ENCODE results near the gene RNF135. TPM values are rescaled to one million over a fixed set of nuclear protein-coding genes. Genes with fewer than 3 reads are reported as not detected.
"Not testable (repeated sequence)": the region's sequence is repeated elsewhere in the genome, so short reads cannot be mapped to it uniquely, and the experiment has no call there.

The RNF135 gene
- total RNA-seq, 1 donor from 2014 or later, result 1.2 TPM

DNA sequence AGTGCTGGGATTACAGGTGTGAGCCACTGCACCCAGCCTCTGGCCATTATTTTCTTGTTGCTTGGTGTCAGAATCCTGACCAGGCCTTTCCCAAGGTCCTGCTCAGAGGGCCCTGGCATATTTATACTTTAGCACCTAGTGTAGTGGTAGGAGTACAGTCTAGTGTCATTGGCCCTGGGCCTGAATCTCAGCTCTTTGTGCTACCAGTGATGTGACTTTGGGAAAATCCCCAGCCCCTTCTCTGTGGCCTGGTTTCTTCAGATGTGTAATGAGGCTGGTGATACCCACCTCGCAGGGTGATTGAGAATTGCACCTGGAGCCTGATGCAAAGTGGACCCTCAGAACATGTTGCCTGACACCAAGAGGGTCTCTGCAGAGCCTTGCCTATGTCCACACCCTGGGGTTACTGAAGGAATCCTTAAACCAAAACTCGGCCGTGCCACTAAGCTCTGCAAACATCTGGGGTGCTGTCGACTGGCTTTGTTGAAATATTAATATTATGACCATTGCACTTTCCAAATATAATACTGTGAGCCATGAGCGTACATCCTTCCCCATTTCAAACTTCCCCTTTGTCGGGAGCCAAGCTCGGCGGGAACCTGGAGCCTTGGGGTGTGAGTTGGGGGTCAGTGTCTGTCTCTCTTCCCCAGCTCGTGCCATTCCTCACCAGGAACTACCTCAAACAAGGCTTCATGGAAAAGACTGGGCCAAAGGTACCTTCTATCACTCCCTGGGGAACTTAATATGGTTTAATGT is 18.0 kb upstream of the RNF135 start:
- DNase-seq (ENCODE audit: low spot score in 2 of 2) (no peak), FAIRE-seq (no peak)

DNA sequence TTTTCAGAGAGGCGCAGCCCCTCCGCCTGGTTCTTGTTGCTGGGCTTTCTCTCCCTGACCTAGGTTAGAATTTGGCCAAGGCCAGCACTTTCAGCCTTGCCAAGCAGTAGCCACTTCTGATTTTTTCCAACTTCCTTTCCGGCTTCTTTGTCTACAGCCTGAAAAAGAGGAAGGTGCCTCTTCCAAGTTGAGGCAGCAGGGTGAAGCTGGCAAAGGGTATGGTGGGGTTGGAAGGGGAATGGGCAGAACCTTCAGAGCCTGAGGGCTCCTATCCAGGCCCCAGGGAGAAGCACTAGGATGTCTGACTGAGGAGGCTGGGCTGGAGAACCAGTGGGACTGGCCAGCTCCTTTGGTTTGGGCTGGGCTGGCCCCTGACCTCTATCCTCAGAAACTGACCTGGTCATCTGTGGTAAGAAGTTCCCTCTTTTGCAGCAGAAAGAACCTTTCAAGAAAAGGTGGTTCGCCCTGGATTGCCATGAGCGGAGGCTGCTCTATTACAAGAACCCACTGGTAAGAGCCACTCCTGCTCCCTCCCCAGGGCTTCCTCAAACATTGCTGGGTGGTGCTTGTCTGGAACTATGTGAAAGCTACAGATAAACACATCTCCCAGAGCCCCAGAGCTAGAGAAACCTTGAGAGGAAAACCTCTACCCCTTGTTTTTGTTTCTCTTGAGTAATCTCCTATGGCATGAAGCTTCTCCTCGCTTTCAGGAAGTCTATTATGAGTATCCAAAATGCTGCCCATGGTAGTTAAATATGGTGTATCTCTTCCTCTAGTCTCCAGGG is 16.6 kb upstream of the RNF135 start:
- FAIRE-seq (no peak), DNase-seq (ENCODE audit: low spot score in 2 of 2) (no peak)

DNA sequence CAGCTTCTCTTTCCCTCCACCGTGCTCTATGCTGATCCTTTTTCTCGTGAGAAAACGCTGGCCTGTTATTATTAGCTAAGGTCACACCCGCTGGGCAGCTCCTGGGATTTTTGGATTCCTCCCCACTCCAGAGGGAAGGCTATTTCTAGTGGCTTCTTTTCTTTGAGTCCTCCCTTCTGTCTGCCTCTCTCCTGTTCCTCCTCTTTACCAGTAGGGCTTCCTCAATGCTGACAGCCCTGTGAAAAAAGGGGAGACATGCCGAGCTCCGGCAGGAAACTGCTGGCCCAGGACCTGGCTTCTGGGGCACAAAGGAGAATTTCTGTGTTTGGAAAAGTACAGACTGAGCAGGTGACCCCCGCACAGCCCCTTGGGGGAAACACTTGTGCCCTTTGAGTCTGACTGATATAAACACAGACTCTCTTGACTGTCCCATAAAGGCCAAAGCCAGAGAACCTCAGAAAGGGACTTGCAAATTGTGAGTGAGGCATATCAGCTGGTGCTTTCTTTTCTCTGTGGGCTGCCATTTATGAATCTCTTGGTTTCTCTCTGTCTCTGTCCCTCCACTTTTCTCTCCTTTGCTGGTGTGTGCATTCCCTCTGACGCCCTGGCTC is 14.0 kb upstream of the RNF135 start:
- DNase-seq (ENCODE audit: low spot score in 2 of 2) (no peak), FAIRE-seq (no peak)

DNA sequence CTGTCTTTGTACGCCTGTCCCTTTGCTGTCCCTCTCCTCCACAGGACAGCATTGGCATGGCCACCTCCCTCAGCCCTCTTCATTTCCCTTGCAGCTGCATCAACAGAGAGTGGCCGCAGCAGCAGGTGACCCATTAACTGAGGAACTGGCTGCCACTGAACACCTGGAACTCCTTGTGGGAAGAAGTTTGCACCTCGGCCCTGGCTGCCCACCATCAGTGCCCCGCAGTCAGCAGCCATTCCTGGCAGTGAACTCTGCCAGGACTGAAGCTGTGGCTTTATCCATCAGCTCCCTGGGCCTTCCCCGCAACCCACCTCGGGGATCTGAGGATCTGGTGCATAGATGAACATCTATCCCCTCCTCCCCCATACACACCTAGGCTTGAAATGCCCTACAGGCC is 13.1 kb upstream of the RNF135 start:
- no peak for FAIRE-seq

DNA sequence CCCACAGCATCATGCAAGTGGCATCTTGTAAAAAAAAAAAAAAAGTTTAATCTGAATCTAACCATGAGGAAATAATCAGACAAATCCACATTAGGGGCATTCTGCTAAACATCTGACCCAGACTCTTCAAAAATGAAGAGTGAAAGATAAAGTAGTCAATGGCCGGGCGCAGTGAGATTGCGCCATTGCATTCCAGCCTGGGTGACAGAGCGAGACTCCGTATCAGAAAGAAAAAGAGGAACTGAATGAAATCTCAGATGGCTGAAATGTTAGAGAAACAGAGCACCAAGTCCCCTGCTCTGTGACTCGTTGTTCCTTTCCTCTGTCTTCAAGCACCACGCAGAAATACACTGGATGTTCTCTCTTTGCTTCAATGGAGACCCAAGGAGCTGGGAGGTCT is 12.7 kb upstream of the RNF135 start:
- FAIRE-seq, result no peak
- no peak for DNase-seq (ENCODE audit: low spot score in 2 of 2)

More for the DNA sequence above, 13.1 kb upstream of the RNF135 start:
- no peak for DNase-seq (ENCODE audit: low spot score in 2 of 2)

DNA sequence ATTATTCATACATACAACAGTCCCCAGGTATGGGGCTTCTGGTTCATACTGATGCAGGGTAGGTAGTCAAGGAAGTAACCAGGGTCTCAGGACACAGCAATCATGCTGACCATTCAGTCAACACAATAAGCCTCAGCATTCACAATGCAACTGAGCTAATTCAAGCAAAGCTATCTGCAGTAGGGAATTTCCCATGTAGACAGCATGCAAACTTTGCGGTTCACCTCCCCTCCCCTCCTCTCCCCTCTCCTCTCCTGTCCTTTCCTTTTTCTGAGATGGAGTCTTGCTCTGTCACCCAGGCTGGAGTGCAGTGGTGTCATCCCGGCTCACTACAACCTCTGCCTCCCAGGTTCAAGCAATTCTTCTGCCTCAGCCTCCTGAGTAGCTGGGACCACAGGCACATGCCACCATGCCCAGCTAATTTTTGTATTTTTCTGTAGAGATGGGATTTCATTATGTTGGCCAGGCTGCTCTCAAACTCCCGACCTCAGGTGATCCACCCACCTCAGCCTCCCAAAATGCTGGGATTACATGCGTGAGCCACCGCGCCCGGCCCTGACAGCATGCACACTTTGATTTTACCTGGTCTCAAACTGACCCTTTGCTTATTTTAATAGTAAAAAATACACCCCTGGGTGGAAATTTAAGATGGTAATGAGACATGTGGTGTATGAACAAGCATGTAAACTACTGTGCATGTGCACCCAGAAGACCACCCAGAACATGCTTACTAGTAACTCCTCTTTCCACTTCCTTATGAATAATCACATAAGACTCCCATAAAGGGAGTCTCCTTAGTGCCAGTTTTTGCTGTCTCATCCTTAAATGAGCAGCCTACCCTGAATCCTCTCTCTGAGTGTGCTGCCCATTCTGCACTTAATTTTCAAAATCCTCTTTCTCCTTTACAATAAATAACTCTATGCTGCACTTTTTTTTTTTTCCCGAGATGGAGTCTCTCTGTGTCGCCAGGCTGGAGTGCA is 9.3 kb upstream of the RNF135 start:
- no peak for DNase-seq (ENCODE audit: low spot score in 2 of 2)
- no peak for FAIRE-seq

DNA sequence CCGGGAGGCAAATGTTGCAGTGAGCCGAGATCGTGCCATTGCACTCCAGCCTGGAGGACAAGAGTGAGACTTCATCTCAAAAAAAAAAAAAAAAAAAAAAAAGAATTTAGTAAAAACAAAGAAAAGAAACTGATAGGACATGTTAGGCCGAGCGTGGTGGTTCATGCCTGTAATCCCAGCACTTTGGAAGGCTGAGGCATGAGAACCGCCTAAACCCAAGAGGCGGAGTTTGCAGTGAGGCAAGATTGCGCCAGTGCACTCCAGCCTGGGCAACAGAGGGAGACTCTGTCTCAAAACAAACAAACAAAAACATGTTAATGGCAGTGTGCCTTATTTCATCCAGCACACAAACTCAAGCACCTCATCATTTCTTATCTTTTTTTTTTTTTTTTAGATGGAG is 6.5 kb upstream of the RNF135 start:
- not testable (repeated sequence) for FAIRE-seq; DNase-seq (ENCODE audit: low spot score in 2 of 2)

DNA sequence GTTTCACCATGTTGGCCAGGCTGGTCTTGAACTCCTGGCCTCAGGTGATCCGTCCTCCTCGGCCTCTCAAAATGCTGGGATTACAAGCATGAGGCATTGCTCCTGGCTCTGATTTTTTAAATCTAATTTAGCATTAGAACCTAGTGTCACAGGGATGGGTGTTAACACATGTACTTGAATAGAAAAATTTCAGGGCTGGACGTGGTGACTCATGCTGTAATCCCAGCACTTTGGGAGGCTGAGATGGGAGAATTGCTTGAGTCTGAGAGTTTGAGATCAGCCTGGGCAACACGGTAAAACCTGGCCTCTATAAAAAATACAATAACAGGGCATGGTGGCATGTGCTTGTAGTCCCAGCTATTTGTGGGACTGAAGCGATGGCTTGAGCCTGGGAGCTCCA is 6.0 kb upstream of the RNF135 start:
- FAIRE-seq, result no peak
- DNase-seq (ENCODE audit: low spot score in 2 of 2), result no peak

DNA sequence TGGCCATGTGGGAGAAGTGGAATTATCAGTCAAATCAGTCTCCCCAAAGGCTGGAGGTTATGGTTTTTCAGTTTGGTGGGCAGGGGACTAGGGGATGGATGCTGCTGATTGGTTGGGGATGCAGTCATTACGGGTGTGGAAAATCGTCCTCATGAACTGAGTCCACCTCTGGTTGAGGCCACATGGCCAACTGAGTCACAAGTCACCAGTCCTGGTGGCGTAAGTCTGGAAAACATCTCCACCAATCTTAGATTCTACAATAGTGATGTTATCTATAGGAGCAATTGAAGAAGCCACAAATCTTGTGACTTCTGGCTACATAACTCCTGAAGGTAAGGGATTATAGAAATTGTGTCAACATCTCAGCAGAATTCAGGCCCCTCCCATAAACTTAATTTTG is 5.2 kb upstream of the RNF135 start:
- FAIRE-seq, result no peak
- DNase-seq (ENCODE audit: low spot score in 2 of 2), result no peak

DNA sequence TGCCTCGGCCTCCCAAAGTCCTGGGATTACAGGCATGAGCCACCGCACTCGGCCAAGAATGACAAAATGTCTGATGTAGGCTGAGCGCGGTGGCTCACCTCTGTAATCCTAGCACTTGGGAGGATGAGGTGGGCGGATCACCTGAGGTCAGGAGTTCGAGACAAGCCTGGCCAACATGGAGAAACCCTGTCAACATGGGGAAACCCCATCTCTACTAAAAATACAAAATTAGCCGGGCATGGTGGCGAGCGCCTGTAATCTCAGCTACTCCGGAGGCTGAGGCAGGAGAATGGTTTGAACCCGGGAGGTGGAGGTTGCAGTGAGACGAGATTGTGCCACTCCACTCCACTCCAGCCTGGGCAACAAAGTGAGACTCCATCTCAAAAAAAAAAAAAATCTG is 2.9 kb upstream of the RNF135 start:
- not testable (repeated sequence) for FAIRE-seq; DNase-seq (ENCODE audit: low spot score in 2 of 2)

DNA sequence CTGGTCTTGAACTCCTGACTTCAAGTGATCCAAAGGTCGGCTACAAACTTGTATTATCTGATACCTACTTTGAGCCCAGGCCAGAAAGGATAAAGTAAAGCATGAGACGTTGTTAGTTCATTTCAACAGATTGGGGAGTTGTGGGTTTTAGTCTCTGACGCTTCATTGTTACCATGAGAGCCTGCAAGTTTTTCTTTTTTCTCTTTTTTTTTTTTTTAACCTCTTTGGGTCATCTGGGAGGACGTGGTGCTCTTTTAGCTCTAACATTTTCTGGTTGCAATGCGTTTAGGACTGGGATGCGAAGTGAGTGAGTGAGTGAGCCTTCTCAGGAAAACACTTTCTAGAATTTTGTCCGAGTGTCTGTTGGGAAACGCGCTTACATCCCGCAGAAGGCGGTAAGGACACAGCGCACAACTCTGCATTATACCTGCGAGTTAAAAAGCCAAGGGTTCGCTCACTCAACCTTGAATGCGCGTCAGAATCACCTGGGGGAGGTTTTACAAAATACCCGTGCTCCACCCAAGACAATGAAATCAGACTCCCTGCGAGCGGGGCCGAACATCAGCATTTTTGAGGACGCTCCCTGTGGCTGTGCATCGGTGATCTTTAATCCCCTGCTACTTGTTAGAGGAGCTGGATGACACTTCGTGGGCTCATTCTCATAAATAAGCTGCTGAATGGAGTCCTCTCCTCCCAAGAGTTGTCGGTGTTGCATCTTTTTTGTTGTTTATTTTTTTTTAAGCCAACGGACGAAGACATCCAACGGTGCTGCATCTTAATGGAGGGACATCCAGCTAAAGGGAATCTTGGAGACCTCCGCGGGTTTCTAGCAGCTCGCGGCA is 629 bp upstream of the RNF135 start:
- FAIRE-seq (no peak), DNase-seq (ENCODE audit: low spot score in 2 of 2) (no peak)

DNA sequence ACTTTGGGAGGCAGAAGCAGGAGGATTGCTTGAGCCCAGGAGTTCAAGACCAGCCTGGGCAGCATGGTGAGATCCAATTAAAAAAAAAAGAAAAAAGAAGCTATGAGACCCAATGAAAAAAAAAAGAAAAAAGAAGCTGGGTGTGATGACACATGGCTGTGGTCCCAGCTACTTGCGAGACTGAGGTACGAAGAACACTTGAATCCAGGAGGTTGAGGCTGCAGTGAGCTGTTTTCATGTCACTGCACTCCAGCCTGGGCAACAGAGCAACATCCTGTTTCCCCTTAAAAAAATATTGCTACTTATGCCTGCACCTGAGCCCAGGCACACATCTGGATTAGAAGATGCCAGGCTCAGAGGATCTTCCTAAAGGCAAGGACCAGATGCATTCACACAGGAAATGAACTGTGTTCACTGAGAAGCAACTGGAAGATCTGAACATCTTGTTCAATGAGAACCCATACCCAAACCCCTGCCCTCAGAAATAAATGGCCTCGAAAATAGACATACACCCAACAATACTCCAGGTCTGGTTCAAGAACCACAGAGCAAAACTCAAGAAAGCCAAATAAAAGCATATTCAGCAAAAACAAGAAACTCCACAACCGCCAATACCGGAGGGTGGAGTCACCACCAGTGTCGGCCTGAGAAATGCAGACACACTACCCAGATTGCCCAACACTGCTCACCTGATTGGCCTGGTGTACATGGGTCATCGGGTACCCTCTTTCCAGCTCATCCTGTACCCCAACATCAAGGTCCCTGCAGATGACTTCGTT is 4.4 kb downstream of the RNF135 start:
- no peak for DNase-seq (ENCODE audit: low spot score in 2 of 2)
- no peak for FAIRE-seq

DNA sequence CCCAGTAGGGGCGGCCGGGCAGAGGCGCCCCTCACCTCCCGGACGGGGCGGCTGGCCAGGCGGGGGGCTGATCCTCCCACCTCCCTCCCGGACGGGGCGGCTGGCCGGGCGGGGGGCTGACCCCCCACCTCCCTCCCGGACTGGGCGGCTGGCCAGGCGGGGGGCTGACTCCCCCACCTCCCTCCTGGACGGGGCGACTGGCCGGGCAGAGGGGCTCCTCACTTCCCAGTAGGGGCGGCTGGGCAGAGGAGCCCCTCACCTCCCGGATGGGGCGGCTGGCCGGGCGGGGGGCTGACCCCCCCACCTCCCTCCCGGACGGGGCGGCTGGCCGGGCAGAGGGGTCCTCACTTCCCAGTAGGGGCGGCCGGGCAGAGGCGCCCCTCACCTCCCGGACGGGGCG is 9.1 kb downstream of the RNF135 start:
- DNase-seq (ENCODE audit: low spot score in 2 of 2); FAIRE-seq: not testable (repeated sequence)

DNA sequence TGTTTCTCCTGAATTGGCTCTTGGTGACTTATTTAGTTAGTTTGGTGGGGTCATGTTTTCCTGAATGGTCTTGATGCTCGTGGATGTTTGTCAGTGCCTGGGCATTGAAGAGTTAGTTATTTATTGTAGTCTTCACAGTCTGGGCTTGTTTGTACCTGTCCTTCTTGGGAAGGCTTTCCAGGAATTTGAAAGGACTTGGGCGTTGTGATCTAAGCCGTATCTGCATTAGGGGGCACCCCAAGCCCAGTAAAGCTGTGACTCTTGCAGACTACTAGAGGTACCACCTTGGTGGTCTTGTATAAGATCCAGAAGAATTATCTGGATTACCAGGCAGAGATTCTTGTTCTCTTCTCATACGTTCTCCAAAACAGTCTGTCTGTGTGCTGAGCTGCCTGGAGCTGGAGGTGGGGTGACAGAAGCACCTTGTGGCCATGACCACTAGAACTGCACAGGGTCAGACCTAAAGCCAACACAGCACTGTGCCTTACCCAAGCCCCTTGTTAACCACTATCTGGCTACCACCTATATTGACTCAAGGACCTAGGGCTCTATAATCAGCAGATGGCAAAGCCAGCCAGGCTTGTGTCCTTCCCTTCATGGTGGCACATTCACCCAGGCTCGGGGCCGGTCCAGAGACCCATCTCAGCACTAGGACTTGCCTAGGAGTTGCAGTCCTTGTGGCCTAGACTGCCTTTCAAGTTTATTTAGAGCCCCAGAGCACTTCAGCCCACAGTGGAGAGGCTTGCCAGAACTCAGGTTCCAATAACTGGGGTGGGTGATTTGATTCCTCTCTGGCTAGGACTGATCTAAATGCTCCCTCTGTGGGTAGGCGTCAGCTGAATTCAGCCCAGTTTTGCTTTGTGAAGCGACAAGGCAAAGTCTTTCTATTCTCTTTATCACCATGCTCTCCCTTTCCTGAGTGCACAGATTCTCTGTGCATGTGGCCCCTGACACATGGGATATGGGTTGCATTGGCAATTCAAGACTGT is 11.0 kb downstream of the RNF135 start:
- FAIRE-seq (no peak), DNase-seq (ENCODE audit: low spot score in 2 of 2) (no peak)

DNA sequence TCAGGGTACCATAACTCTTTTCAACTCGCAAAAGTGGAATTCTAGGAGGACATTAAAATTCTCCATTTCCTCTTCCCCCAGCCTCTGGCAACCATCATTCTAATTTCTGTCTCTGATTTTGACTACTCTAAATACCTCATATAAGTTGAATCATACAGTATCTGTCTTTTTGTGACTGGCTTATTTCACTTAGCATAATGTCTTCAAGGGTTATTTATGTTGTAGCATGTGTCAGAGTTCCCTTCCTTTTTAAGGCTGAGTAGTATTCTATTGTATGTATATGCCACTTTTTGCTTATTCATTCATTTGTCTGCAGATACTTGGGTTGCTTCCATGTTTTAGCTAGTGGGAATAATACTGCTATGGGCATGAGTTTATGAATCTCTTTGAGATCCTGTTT is 12.0 kb downstream of the RNF135 start:
- FAIRE-seq, result no peak
- no peak for DNase-seq (ENCODE audit: low spot score in 2 of 2)

DNA sequence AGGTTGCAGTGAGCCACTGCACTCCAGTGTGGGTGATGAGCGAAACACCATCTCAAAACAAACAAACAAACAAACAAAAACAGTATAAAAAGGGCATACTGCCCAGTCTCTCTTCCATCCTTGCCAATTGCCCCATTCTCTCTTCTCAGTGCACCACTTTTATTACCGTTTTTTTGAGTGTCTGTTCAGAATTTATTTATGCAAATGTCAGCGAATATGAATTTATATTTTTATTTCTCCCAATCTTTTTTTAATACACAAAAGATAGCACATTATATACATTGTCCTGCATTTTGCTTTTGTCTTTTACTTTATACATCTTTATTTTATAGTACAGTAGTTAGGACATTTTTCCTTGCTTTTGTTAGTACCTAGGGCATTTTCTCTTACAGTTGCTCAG is 19.6 kb downstream of the RNF135 start:
- no peak for FAIRE-seq

DNA sequence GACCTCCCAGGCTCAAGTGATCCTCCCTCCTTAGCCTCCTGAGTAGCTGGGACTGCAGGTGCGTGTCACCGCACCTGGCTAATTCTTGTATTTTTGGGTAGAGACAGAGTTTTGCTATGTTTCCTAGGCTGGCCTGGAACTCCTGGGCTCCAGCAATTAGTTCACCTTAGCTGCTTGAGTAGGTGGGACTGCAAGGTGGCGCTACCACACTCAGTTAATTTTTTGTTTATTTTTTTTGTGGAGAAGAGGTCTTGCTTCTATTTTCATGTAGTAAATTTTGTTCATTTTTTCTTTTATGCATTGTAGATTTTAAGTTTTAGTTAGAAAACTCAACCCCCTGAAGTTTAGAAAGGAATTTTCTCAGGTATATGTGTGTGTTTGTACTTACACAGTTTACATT is 21.7 kb downstream of the RNF135 start:
- DNase-seq (ENCODE audit: low spot score in 2 of 2) (no peak), FAIRE-seq (no peak)

More for the DNA sequence above, 19.6 kb downstream of the RNF135 start:
- no peak for DNase-seq (ENCODE audit: low spot score in 2 of 2)

All from frontal cortex (tissue), 4 donors.